Adrenal gland (tissue), 12 donors: ENCODE results near the gene DCPS. TPM values are rescaled to one million over a fixed set of nuclear protein-coding genes. Genes with fewer than 3 reads are reported as not detected.
"Not testable (repeated sequence)": the region's sequence is repeated elsewhere in the genome, so short reads cannot be mapped to it uniquely, and the experiment has no call there.

ENCODE experiments used
- DNase-seq, 7 donors: peaks; one replicate each; pipeline ENCODE4 v3.0.0-alpha.2; 2019 to 2020
- H3K27ac ChIP-seq, 5 donors: fragments of 200-600 bp; sonication (generic) in 4 of 5; 1 replicate in 3 of 5; 2 replicates in 2 of 5; pipeline versions ENCODE4 v1.5.1 to v1.8.0; 2016 to 2020; ENCODE audit warnings: mild to moderate bottlenecking in 1 of 5
- H3K27me3 ChIP-seq: fragments of 200-600 bp; 2 replicates; pipeline ENCODE4 v1.8.0; 2021
- H3K36me3 ChIP-seq, 2 donors: fragments of 200-600 bp; replicated peaks in 1 of 2; 1 replicate in 1 of 2; 2 replicates in 1 of 2; pipeline versions ENCODE4 v1.5.1 to v1.8.0; 2018 to 2022
- H3K4me1 ChIP-seq, 2 donors: fragments of 200-600 bp; replicated peaks in 1 of 2; 1 replicate in 1 of 2; 2 replicates in 1 of 2; pipeline versions ENCODE4 v1.5.1 to v1.8.0; 2018 to 2021
- H3K4me3 ChIP-seq, 4 donors: fragments of 200-600 bp; sonication (generic) in 3 of 4; one replicate each; pipeline ENCODE4 v1.5.1; 2016 to 2018
- H3K9me3 ChIP-seq, 3 donors: fragments of 200-600 bp; sonication (generic) in 1 of 3; replicated peaks in 1 of 3; 1 replicate in 2 of 3; 2 replicates in 1 of 3; pipeline versions ENCODE4 v1.5.1 to v1.8.0; 2016 to 2021
- CTCF ChIP-seq, 6 experiments: fragments of 450-650 bp in 4 of 6; fragments of 200-600 bp in 2 of 6; sonication (generic) in 1 of 6; IDR thresholded peaks; 1 replicate in 5 of 6; 2 replicates in 1 of 6; pipeline versions ENCODE4 v1.5.1 to v1.8.0; 2016 to 2021; ENCODE audit warnings: antibody characterized with exemption in 6 of 6, mild to moderate bottlenecking in 2 of 6, moderate library complexity in 1 of 6
- POLR2A ChIP-seq, 2 donors: fragments of 450-650 bp; IDR thresholded peaks; one replicate each; pipeline ENCODE4 v1.6.1; 2017; ENCODE audit warnings: antibody characterized with exemption in 2 of 2, mild to moderate bottlenecking in 2 of 2, moderate library complexity in 1 of 2
- WGBS, 4 donors: extraction: QIAGEN DNeasy Blood & Tissue Kit in 2 of 4; methylation state at CpG; one replicate each; pipeline versions ENCODE4 v1.1.5 to v1.1.7; 2013 to 2017; 5-methylcytosine and 5-hydroxymethylcytosine counted together
- intact Hi-C, 2 donors: fragments of 100-400 bp; cut with DNase I; formaldehyde crosslinking; loops; one replicate each; pipeline versions ENCODE4 v1.14.1 to v1.15.0; 2022 to 2023
- polyA plus RNA-seq, 3 donors: library from polyadenylated mRNA; stranded (reverse); fragments of 200-250 nt in 2 of 3; fragments of 350-450 nt in 1 of 3; fragmentation: Illumina TruSeq in 1 of 3; extraction: RNeasy Lipid Tissue Mini Kit (QIAGEN cat#74804) in 1 of 3; gene quantifications; one replicate each; pipeline ENCODE4 v1.2.3, GENCODE V29; 2013 to 2014
- total RNA-seq, 9 donors: library from RNA; depleted of rRNA in 4 of 9; stranded (reverse); fragments of >200 nt in 4 of 9; fragments of 120-200 nt in 1 of 9; fragmentation: NEBNext Ultra II Directional in 1 of 9; extraction: Animal tissue kit (Norgen Biotek cat#: 25700) in 1 of 9; gene quantifications; one replicate each; pipeline versions ENCODE4 v1.1.0 to v1.2.4, GENCODE V29; 2013 to 2023
- donor health status: healthy with polysubstance abuse.
- donor health status: Bipolar disorder and iron deficiency.
- donor health status: DM: yes; HTN: yes; CAD: no.
- donor health status: DM: no; HTN: no; CAD: no.
- donor health status: DM: no; HTN: no; CAD: no.
- donor health status: DM: yes; HTN: yes; CAD: no.

Gene DCPS
- total and polyA plus RNA-seq, 12 donors, result 8.3 to 45.5 (median 18.9) TPM

GRCh38 chr11:126373389-126374066 is 69.7 kb downstream of the DCPS start:
- peak overlapping the region; percentile 10 to 83 (median 81) for H3K27ac ChIP-seq

GRCh38 chr11:126374562-126375300 is 70.9 kb downstream of the DCPS start:
- H3K27me3 ChIP-seq, H3K9me3 ChIP-seq, intact Hi-C loops, H3K4me3 ChIP-seq, H3K36me3 ChIP-seq: not testable (repeated sequence)
- DNase-seq, result peak in 1 of 7 donors; percentile 23
- H3K27ac ChIP-seq, result peak overlapping the region in 3 of 5 donors; percentile 43 to 81 (median 62)
- peaks cover 21 to 54% of the 10 kb centered on the region in 2 donors for H3K4me1 ChIP-seq
- WGBS, 4 donors, result 87 to 94% (median 91%) methylated on average over 14 to 20 of the region's 28 CpGs

More at GRCh38 chr11:126373389-126374066, 69.7 kb downstream of the DCPS start:
- H3K27me3 ChIP-seq, intact Hi-C loops, H3K9me3 ChIP-seq, H3K4me3 ChIP-seq, H3K36me3 ChIP-seq: not testable (repeated sequence)
- peaks cover 13 to 55% of the 10 kb centered on the region in 2 donors for H3K4me1 ChIP-seq
- peak in 6 of 7 donors; percentile 60 to 83 (median 72) for DNase-seq
- TF ChIP-seq POLR2A (IDR thresholded peaks at IDR 0.05), result peak in 1 of 2 donors; percentile 60
- 18 to 35% (median 31%) methylated on average over 10 to 12 of the region's 12 CpGs; no CpG with 5 or more reads in 1 of the 4 donors for WGBS, 4 donors

- Histone ChIP-seq H3K27me3 (no peaks in the 10 kb centered on the region), H3K36me3 (no peaks in the 10 kb centered on the region), H3K9me3 (no peaks in the 10 kb centered on the region), H3K27ac (peak overlapping the region in 2 of 5 donors; percentile 15 to 29), H3K4me1 (peaks cover 21 to 51% of the 10 kb centered on the region in 2 donors), H3K4me3 (no peak overlapping the region)
- TF ChIP-seq CTCF (IDR thresholded peaks at IDR 0.05) (no peak), POLR2A (IDR thresholded peaks at IDR 0.05) (no peak)
- intact Hi-C loops, result no loop called here
- DNase-seq, result no peak
- 71 to 78% (median 74%) methylated on average over 7 of the region's 7 CpGs for WGBS, 4 donors
Observed at GRCh38 chr11:126375726-126376125, 71.9 kb downstream of the DCPS start.

GRCh38 chr11:126378763-126379162 is 74.9 kb downstream of the DCPS start:
- TF ChIP-seq CTCF (IDR thresholded peaks at IDR 0.05) (no peak), POLR2A (IDR thresholded peaks at IDR 0.05) (no peak)
- Histone ChIP-seq H3K36me3 (no peaks in the 10 kb centered on the region), H3K4me3 (no peak overlapping the region), H3K9me3 (no peaks in the 10 kb centered on the region), H3K27ac (peak overlapping the region in 3 of 5 donors; percentile 20 to 45 (median 44)), H3K27me3 (no peaks in the 10 kb centered on the region), H3K4me1 (peaks cover 12 to 47% of the 10 kb centered on the region in 2 donors)
- intact Hi-C loops, result no loop called here
- DNase-seq, result peak in 6 of 7 donors; percentile 62 to 89 (median 82)
- 24 to 42% (median 35%) methylated on average over 4 of the region's 4 CpGs for WGBS, 4 donors

- Histone ChIP-seq H3K36me3 (no peaks in the 10 kb centered on the region), H3K27ac (peak overlapping the region in 2 of 5 donors; percentile 26 to 40), H3K4me1 (peaks cover 8 to 37% of the 10 kb centered on the region in 2 donors), H3K4me3 (no peak overlapping the region), H3K27me3 (no peaks in the 10 kb centered on the region), H3K9me3 (no peaks in the 10 kb centered on the region)
- WGBS, 4 donors, result 77 to 95% (median 87%) methylated on average over 2 to 4 of the region's 4 CpGs
- DNase-seq, result no peak
- no peak for TF ChIP-seq CTCF (IDR thresholded peaks at IDR 0.05)
- TF ChIP-seq POLR2A (IDR thresholded peaks at IDR 0.05), result no peak
- intact Hi-C loops, result no loop called here
Observed at GRCh38 chr11:126380909-126381308, 77.0 kb downstream of the DCPS start.

GRCh38 chr11:126381960-126382359 is 78.1 kb downstream of the DCPS start:
- H3K36me3 ChIP-seq, H3K4me3 ChIP-seq, H3K9me3 ChIP-seq, DNase-seq, H3K27ac ChIP-seq, intact Hi-C loops, H3K27me3 ChIP-seq: not testable (repeated sequence)
- peaks cover 8 to 28% of the 10 kb centered on the region in 2 donors for H3K4me1 ChIP-seq
- 47 to 49% methylated on average over 4 to 5 of the region's 10 CpGs; no CpG with 5 or more reads in 2 of the 4 donors for WGBS, 4 donors

- peak in 2 of 7 donors; percentile 54 to 61 for DNase-seq
- 49 to 82% (median 53%) methylated on average over 2 to 4 of the region's 4 CpGs for WGBS, 4 donors
- Histone ChIP-seq H3K4me1 (peaks cover 8 to 28% of the 10 kb centered on the region in 2 donors), H3K27ac (peak overlapping the region in 3 of 5 donors; percentile 34 to 60 (median 50))
- H3K36me3 ChIP-seq, H3K27me3 ChIP-seq, H3K9me3 ChIP-seq, H3K4me3 ChIP-seq, intact Hi-C loops: not testable (repeated sequence)
Observed at GRCh38 chr11:126382641-126383040, 78.8 kb downstream of the DCPS start.
